ENCODE data around the gene C4BPA.

DNA sequence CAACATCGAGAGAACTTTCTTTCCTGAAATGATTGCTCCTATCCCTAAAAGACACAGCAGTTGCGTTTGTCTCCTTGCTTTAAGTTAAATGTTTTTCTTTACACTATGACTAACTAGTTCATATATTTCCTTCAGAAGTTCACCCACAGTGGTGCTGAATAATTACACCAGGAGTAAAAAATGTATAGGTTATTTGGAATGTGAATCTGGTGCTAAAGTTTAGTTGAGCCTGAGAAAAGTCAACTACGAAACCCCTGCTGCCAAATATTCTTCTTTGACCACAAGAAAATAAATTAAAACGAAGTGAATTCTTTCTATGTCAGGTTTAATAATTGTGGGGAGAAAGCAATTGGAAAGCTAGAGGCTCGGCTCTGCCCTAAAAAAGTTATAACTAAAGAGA is 52.8 kb downstream of the C4BPA start:
- TF ChIP-seq, protein P1, sequence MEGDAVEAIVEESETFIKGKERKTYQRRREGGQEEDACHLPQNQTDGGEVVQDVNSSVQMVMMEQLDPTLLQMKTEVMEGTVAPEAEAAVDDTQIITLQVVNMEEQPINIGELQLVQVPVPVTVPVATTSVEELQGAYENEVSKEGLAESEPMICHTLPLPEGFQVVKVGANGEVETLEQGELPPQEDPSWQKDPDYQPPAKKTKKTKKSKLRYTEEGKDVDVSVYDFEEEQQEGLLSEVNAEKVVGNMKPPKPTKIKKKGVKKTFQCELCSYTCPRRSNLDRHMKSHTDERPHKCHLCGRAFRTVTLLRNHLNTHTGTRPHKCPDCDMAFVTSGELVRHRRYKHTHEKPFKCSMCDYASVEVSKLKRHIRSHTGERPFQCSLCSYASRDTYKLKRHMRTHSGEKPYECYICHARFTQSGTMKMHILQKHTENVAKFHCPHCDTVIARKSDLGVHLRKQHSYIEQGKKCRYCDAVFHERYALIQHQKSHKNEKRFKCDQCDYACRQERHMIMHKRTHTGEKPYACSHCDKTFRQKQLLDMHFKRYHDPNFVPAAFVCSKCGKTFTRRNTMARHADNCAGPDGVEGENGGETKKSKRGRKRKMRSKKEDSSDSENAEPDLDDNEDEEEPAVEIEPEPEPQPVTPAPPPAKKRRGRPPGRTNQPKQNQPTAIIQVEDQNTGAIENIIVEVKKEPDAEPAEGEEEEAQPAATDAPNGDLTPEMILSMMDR (IDR thresholded peaks at IDR 0.05; ENCODE audit: low read depth, low read length): no peak
- no peak for TF ChIP-seq EZH2phosphoT487 (IDR thresholded peaks at IDR 0.05; ENCODE audit: low read depth)
